HEK293 (cell line): ENCODE data around the gene DISP3.

Experiments
- CTCF ChIP-seq: fragments of 450-650 bp; formaldehyde crosslinking; IDR thresholded peaks from 2 replicates; pipeline ENCODE4 v1.5.1; 2016; ENCODE audit warnings: missing biosample characterization, missing genetic modification characterization
- SP7 ChIP-seq: fragments of 450-650 bp; formaldehyde crosslinking; IDR thresholded peaks from 2 replicates; pipeline ENCODE4 v1.5.1; 2016; ENCODE audit warnings: missing biosample characterization, missing genetic modification characterization
- YY1 ChIP-seq: fragments of 450-650 bp; formaldehyde crosslinking; IDR thresholded peaks from 2 replicates; pipeline ENCODE4 v1.5.1; 2018; ENCODE audit warnings: missing biosample characterization, missing genetic modification characterization
- ZBTB49 ChIP-seq: fragments of 450-650 bp; formaldehyde crosslinking; IDR thresholded peaks from 2 replicates; pipeline ENCODE4 v1.5.1; 2016; ENCODE audit warnings: missing biosample characterization, missing genetic modification characterization, low read depth
- ZNF146 ChIP-seq: fragments of 450-650 bp; formaldehyde crosslinking; IDR thresholded peaks from 2 replicates; pipeline ENCODE4 v1.5.1; 2016; ENCODE audit warnings: missing biosample characterization, missing genetic modification characterization
- ZNF239 ChIP-seq: fragments of 450-650 bp; formaldehyde crosslinking; IDR thresholded peaks from 2 replicates; pipeline ENCODE4 v1.5.1; 2016; ENCODE audit warnings: missing biosample characterization, missing genetic modification characterization
- ZNF24 ChIP-seq: fragments of 450-650 bp; formaldehyde crosslinking; IDR thresholded peaks from 2 replicates; pipeline ENCODE4 v1.5.1; 2016; ENCODE audit warnings: missing biosample characterization, missing genetic modification characterization
- ZNF280D ChIP-seq: fragments of 450-650 bp; formaldehyde crosslinking; IDR thresholded peaks from 2 replicates; pipeline ENCODE4 v1.5.1; 2016; ENCODE audit warnings: missing biosample characterization, missing genetic modification characterization
- ZNF585B ChIP-seq: fragments of 450-650 bp; formaldehyde crosslinking; IDR thresholded peaks from 2 replicates; pipeline ENCODE4 v1.5.1; 2016; ENCODE audit warnings: missing biosample characterization, missing genetic modification characterization

- TF ChIP-seq ZNF280D (no peak), ZNF239 (tag by site-specific recombination) (no peak), YY1 (no peak), CTCF (tag by site-specific recombination) (no peak), ZBTB49 (tag by site-specific recombination) (no peak), SP7 (tag by site-specific recombination) (no peak), ZNF585B (no peak), ZNF24 (tag by site-specific recombination) (no peak), ZNF146 (tag by site-specific recombination) (no peak)
Measured at GRCh38 chr1:11522400-11523235, 43.7 kb downstream of the DISP3 start.
